ENCODE results near the gene NSD1. TPM values are rescaled to one million over a fixed set of nuclear protein-coding genes. Genes with fewer than 3 reads are reported as not detected.
A peak's percentile ranks its signal among the peaks of the same experiment; 100 is the strongest.
"Not testable (repeated sequence)": the region's sequence is repeated elsewhere in the genome, so short reads cannot be mapped to it uniquely, and the experiment has no call there.

NSD1 gene
- total RNA-seq, 2 experiments from 2014 or later, result 91.8 to 98.4 TPM

DNA sequence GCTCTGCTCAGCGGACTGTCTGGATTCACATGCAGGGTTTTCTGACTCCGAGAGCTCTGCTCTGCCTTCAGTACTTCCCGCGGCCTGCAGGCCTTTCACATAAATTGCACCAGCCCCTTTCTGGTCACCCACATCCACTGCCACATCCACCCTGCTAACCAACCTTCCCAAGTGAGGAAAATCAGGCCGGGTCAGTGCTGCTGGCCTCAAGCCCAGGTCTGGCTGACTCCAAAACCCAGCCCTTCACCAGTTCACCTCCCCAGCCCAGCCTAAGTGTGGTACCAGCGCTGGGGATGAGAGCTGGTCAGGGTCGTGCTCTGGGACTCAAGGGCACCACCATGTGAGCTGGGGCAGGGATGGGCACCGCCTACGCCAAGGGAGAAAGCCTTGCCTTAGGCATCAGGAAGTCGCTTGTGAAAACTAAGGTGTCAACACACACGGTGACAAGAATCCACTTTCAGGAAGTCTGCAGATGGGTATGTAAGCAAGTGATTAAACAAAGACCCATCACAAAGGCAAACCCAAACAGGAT lies 205.6 kb downstream of the NSD1 start:
- Mint-ChIP-seq H3K27me3 (ENCODE audit: low read depth) (no peaks in the 10 kb centered on the region), H3K36me3 (ENCODE audit: low read depth) (peaks cover 55% of the 10 kb centered on the region), H3K9me3 (ENCODE audit: insufficient read depth) (no peaks in the 10 kb centered on the region), H3K4me3 (no peak overlapping the region), H3K27ac (peak overlapping the region; percentile 60), H3K4me1 (ENCODE audit: low read depth) (peaks cover 38% of the 10 kb centered on the region)
- DNase-seq, result no peak
- ChIA-PET POLR2A (no interaction called here), CTCF (no interaction called here)
- ATAC-seq, result no peak

DNA sequence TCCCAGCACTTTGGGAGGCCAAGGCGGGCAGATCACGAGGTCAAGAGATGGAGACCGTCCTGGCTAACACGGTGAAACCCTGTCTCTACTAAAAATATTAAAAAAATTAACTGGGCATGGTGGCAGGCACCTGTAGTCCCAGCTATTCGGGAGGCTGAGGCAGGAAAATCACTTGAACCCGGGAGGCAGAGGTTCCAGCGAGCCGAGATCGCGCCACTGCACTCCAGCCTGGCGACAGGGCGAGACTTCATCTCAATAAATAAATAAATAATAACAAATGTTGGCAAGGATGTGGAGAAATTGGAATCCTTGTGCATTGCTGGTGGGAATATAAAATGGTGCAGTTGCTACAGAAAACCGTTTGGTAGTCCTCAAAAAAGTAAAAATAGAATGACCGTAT lies 209.4 kb downstream of the NSD1 start:
- H3K4me3 Mint-ChIP-seq; DNase-seq; H3K27ac Mint-ChIP-seq; H3K9me3 Mint-ChIP-seq (ENCODE audit: insufficient read depth); H3K27me3 Mint-ChIP-seq (ENCODE audit: low read depth); ATAC-seq; POLR2A ChIA-PET: not testable (repeated sequence)
- Mint-ChIP-seq H3K36me3 (ENCODE audit: low read depth) (peaks cover 43% of the 10 kb centered on the region), H3K4me1 (ENCODE audit: low read depth) (peaks cover 43% of the 10 kb centered on the region)
- CTCF ChIA-PET, result interaction anchor here (1.3 kb wide), 1 partner anchor 14 kb away, joined by 4 read pairs; the partner anchor contains the start of gene RGS14

DNA sequence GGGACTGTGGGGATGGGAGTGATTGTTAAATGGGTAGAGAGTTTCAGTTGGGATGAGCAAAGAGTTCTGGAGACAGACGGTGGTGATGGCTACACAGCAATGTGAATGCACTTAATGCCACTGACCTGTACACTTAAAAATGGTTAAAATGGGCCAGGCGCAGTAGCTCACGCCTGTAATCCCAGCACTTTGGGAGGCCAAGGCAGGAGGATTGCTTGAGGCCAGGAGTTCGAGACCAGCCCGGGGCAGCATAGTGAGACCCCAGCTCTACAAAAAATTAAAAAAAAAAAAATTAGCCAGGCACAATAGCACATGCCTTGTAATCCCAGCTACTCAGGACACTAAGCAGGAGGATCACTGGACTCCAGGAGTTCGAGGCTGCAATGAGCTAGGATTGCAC lies 210.2 kb downstream of the NSD1 start:
- Mint-ChIP-seq H3K27me3 (ENCODE audit: low read depth) (no peaks in the 10 kb centered on the region), H3K36me3 (ENCODE audit: low read depth) (peaks cover 40% of the 10 kb centered on the region), H3K4me1 (ENCODE audit: low read depth) (peaks cover 42% of the 10 kb centered on the region), H3K9me3 (ENCODE audit: insufficient read depth) (no peaks in the 10 kb centered on the region), H3K27ac (no peak overlapping the region), H3K4me3 (no peak overlapping the region)
- ATAC-seq (no peak), DNase-seq (no peak)
- POLR2A ChIA-PET, result no interaction called here
- CTCF ChIA-PET, result no interaction called here

DNA sequence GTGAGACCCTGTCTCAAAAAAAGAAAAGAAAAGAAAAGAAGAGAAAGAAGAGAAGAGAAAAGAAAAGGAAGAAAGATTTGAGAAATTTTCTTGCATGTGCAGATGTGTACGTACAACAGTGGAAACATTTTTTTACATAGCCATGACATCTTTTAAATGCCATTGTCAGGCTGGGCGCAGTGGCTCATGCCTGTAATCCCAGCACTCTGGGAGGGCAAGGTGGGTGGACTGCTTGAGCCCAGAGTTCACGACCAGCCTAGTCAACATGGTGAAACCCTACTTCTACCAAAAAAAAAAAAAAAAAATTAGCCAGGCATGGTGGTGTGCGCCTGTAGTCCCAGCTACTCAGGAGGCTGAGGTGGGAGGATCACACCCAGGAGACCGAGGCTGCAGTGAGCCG lies 211.3 kb downstream of the NSD1 start:
- Mint-ChIP-seq H3K9me3 (ENCODE audit: insufficient read depth) (no peaks in the 10 kb centered on the region), H3K36me3 (ENCODE audit: low read depth) (peaks cover 44% of the 10 kb centered on the region), H3K4me3 (no peak overlapping the region), H3K27ac (no peak overlapping the region), H3K4me1 (ENCODE audit: low read depth) (peaks cover 41% of the 10 kb centered on the region), H3K27me3 (ENCODE audit: low read depth) (no peaks in the 10 kb centered on the region)
- DNase-seq (no peak), ATAC-seq (no peak)
- CTCF ChIA-PET, result interaction anchor here (1.0 kb wide), 1 partner anchor 35 kb away, joined by 3 read pairs; no protein-coding TSS in a partner anchor
- POLR2A ChIA-PET, result interaction anchor here (0.6 kb wide), 1 partner anchor 18 kb away, joined by 3 read pairs; no protein-coding TSS in a partner anchor

DNA sequence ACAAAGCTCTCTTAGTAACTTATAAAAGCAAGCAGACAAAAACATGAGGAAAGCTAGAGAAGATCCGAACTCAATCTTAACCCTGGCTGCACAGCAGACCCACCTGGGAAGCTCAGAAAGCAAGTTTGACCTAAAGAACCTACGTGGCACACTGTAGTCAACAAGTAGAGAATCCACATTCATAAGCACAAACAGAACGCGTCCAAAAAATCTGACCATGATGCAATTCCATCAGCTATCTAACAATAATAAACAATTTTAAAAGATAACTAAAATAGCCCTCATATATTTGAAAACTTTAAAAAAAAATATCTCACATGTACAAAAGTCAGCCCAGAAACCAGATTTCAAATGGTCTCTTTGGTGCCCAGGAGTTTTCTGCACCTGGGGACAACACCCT lies 213.2 kb downstream of the NSD1 start:
- Mint-ChIP-seq H3K4me3 (no peak overlapping the region), H3K27ac (no peak overlapping the region), H3K4me1 (ENCODE audit: low read depth) (peaks cover 45% of the 10 kb centered on the region), H3K27me3 (ENCODE audit: low read depth) (no peaks in the 10 kb centered on the region), H3K36me3 (ENCODE audit: low read depth) (peaks cover 43% of the 10 kb centered on the region), H3K9me3 (ENCODE audit: insufficient read depth) (no peaks in the 10 kb centered on the region)
- POLR2A ChIA-PET, result interaction anchor here (1.4 to 1.5 kb wide), 2 partner anchors 35 to 38 kb away, joined by 3 to 4 read pairs; no protein-coding TSS in a partner anchor
- CTCF ChIA-PET, result interaction anchor here (1.0 to 2.0 kb wide), 4 partner anchors 22 to 233 kb away, joined by 4 to 5 read pairs (median 5); no protein-coding TSS in a partner anchor
- ATAC-seq (no peak), DNase-seq (no peak)

DNA sequence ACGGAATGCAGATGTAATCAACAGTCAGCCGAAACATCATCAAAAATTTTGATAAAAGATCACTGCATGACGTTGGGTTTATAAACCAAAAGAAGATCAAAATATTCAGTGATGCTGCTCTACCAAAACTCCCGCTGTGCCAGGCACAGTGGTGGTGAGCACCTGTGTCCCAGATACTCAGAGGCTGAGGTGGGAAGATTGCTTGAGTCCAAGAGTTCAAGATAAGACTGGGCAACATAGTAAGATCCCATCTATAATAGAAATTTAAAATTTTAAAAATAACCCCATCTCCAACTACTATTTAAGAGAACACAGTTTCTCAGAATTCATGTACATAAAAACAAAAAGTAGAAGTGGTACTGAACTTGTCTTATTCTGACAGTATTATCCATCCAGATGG lies 214.1 kb downstream of the NSD1 start:
- no peak overlapping the region for H3K27ac Mint-ChIP-seq
- H3K36me3 Mint-ChIP-seq (ENCODE audit: low read depth), result peaks cover 43% of the 10 kb centered on the region
- no peak for DNase-seq
- no peaks in the 10 kb centered on the region for H3K9me3 Mint-ChIP-seq (ENCODE audit: insufficient read depth)
- H3K27me3 Mint-ChIP-seq (ENCODE audit: low read depth), result no peaks in the 10 kb centered on the region
- POLR2A ChIA-PET, result no interaction called here
- ATAC-seq, result no peak
- CTCF ChIA-PET, result no interaction called here
- H3K4me1 Mint-ChIP-seq (ENCODE audit: low read depth), result peaks cover 50% of the 10 kb centered on the region
- H3K4me3 Mint-ChIP-seq, result no peak overlapping the region

DNA sequence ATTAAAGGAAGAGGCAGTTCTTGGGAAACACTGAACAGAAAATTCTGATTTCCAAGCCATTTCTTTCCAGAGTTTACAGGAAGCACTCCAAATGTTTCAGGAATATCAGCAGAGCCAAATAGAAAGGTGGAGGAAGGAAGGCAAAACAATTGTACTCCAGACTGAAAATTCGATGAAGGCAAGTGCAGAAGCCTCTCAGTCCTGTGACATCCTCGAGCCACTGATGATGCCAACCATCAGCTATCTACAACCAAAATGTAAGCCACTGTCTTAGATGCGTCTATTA lies 215.7 kb downstream of the NSD1 start:
- peaks cover 49% of the 10 kb centered on the region for H3K4me1 Mint-ChIP-seq (ENCODE audit: low read depth)
- H3K36me3 Mint-ChIP-seq (ENCODE audit: low read depth), result peaks cover 36% of the 10 kb centered on the region
- peak overlapping the region; percentile 97 for H3K4me3 Mint-ChIP-seq
- DNase-seq (no peak), ATAC-seq (no peak)
- H3K9me3 Mint-ChIP-seq (ENCODE audit: insufficient read depth), result no peaks in the 10 kb centered on the region
- H3K27me3 Mint-ChIP-seq (ENCODE audit: low read depth), result no peaks in the 10 kb centered on the region
- ChIA-PET POLR2A (no interaction called here), CTCF (interaction anchor here (0.7 to 3.4 kb wide), 8 partner anchors 9 to 997 kb away, joined by 3 to 17 read pairs (median 4); no protein-coding TSS in a partner anchor)
- H3K27ac Mint-ChIP-seq, result no peak overlapping the region

DNA sequence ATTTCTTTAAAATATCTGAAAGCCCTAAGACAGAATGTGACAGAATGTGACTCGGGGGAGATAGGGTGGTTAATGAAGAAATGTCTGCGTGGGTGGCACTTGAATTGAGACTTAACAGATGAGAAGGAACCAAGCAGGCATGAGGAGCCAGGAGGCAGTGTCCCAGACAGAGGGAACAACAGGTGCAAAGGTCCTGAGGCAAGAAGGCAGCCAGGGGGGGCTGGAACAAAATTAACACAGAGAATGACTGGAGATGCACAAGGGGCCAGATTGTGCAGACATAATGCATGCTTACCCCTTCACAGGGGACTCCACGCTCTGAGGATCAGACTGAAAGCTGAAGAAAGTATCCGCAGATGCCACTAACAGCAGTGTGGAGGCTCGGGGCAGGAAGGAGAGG lies 216.2 kb downstream of the NSD1 start:
- ChIA-PET POLR2A (interaction anchor here (2.7 kb wide), 1 partner anchor 11 kb away, joined by 22 read pairs; no protein-coding TSS in a partner anchor), CTCF (interaction anchor here (1.0 to 3.4 kb wide), 6 partner anchors 9 to 45 kb away, joined by 3 to 17 read pairs (median 4); no protein-coding TSS in a partner anchor)
- DNase-seq (no peak), ATAC-seq (no peak)
- Mint-ChIP-seq H3K27me3 (ENCODE audit: low read depth) (no peaks in the 10 kb centered on the region), H3K27ac (peak overlapping the region; percentile 64), H3K9me3 (ENCODE audit: insufficient read depth) (no peaks in the 10 kb centered on the region), H3K4me3 (peak overlapping the region; percentile 97), H3K36me3 (ENCODE audit: low read depth) (peaks cover 34% of the 10 kb centered on the region), H3K4me1 (ENCODE audit: low read depth) (peaks cover 54% of the 10 kb centered on the region)

Other genes with a start within 250 kb of the NSD1 start
- gene HK3, start 234.4 kb upstream of the NSD1 start, total RNA-seq, result not detected
- gene UIMC1, start 127.0 kb upstream of the NSD1 start, total RNA-seq, result 10 to 100 TPM; 49.4 to 53.0 TPM
- gene ZNF346, start 111.1 kb upstream of the NSD1 start, total RNA-seq, result 10 to 100 TPM; 25.1 to 29.8 TPM
- gene FGFR4, start 46.9 kb upstream of the NSD1 start, total RNA-seq, result 1 to 10 TPM in 1 of 2 experiments, under 1 TPM in 1; 0.53 to 1.9 TPM
- 10 to 100 TPM; 44.1 to 48.8 TPM for gene RAB24, start 169.9 kb downstream of the NSD1 start, total RNA-seq
- gene PRELID1, start 170.0 kb downstream of the NSD1 start, total RNA-seq, result 100 to 1,000 TPM; 152 to 154 TPM
- gene MXD3, start 178.1 kb downstream of the NSD1 start, total RNA-seq, result 10 to 100 TPM; 93.2 to 96.9 TPM
- 100 to 1,000 TPM; 119 to 127 TPM for gene LMAN2, start 217.9 kb downstream of the NSD1 start, total RNA-seq
- 100 to 1,000 TPM; 112 to 117 TPM for gene RGS14, start 224.2 kb downstream of the NSD1 start, total RNA-seq